IPS-18c (cell line): Measurements from ENCODE around the gene SENP6.

Experiments used
- H3K4me3 ChIP-seq: 2 replicates; pipeline ENCODE4 v1.7.0; 2013; ENCODE audit warnings: low read depth, mild to moderate bottlenecking, low read length, moderate library complexity; ENCODE audit not compliant: insufficient read depth
- H3K9me3 ChIP-seq: one replicate; pipeline ENCODE4 v1.6.1; 2013; ENCODE audit warnings: mild to moderate bottlenecking, low read length, moderate library complexity; ENCODE audit not compliant: control insufficient read depth, insufficient read depth

The SENP6 gene

DNA sequence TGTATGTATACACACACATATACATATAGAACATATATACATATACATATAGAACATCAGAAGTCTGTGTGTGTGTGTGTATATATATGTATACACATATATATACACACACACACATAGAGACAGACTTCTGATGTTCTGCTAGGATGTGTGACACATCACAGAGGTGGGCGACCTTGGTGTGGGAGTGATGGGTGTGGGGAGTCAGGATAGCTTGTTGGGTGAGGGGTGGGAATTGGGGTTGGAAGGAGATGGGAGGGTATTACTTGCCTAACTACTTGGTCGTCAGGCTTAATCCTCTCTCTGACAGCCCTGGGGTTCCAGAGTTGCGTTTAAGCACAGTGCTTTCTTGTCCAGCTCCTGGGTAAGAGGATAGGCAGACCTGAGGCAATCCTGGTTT, 155.6 kb downstream of the SENP6 start:
- Histone ChIP-seq H3K9me3 (no peaks in the 10 kb centered on the region), H3K4me3 (no peak overlapping the region)

DNA sequence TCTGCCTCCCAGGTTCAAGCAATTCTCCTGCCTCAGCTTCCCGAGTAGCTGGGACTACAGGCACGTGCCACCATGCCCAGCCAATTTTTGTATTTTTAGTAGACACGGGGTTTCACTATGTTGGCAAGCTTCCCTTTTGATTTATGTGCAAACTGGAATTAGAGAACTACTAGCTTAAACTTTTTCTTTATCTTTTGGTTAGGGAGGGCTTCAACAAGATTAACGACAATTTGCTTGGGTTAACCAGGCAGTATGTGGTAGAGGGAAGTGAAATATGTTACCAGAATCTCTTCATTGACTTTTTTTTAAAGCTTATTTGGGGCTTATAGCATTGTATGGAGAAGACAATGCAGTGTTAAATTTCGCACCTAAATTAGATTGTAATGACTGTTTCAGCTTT, 156.4 kb downstream of the SENP6 start:
- no peaks in the 10 kb centered on the region for H3K9me3 ChIP-seq
- no peak overlapping the region for H3K4me3 ChIP-seq

DNA sequence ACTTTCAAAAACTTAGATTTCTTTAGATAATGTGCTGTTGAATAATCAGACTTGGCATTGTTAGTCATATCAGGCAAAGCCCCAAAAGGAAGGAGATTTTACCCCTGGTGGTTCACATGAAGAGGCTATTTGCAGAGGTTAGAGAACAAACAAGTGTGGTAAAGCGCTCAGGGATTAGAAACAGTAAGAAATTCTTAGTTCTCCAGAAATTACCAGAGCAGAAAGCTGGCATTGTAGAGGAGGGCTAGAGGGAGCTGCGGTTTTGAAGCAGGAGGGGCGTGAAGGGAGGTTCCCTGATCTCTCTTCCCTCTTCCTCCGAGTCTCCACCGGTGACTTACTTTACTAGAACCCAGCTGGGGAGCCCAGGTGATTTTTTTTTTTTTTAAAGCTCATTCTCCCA, 157.5 kb downstream of the SENP6 start:
- Histone ChIP-seq H3K4me3 (no peak overlapping the region), H3K9me3 (no peaks in the 10 kb centered on the region)

DNA sequence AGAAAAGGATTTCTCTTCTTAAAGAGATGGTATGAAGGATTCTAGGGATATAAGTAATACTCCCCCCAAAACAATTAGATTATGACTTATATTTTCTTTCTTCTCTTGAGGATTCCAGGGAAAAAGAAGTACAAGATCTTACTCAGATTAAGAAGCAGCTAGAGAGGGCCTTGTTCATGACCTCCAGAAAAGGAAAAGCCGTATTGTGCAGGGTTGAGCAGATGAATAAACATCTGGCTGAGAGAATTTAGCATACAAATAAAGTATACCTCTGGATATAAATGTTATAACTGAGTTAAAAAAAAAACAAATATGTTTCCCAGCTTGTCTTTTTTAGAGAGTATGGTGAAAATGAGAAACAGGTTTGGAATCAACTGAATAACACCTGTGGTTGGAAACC, 158.6 kb downstream of the SENP6 start:
- no peak overlapping the region for H3K4me3 ChIP-seq
- H3K9me3 ChIP-seq, result no peaks in the 10 kb centered on the region

DNA sequence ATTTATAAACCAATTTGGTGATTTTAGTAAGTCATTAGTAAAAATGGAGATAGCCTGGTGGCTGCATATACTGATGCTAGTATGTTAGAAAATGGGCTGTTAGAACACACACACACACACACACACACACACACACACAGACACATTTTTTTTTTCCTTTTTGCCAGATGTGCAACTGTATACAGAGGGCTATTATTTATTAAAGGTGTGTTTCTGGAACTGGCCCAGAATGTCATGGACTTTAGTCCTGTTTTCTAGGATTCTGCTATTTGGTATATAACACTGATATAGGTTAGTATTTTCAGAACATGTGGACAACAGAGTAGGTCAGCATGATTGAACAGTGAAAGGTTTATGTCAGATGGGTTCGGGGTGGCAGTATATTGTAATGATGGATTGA, 159.8 kb downstream of the SENP6 start:
- H3K4me3 ChIP-seq, result no peak overlapping the region
- no peaks in the 10 kb centered on the region for H3K9me3 ChIP-seq

DNA sequence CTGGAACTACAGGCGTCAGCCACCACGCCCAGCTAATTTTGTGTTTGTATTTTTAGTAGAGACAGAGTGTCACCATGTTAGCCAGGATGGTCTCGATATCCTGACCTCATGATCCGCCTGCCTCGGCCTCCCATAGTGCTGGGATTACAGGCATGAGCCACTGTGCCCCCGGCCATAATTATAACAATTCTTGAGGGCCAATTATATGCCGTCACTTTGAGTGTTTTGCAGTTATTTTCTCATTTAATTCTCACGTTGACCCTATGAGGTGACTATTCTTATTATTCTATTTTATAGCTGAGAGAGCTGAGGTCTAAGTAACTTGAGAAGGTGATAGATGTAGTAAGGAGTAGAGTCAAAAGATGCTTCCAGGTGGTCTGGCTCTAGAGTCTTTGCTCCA, 160.4 kb downstream of the SENP6 start:
- Histone ChIP-seq H3K4me3 (no peak overlapping the region), H3K9me3 (no peaks in the 10 kb centered on the region)

DNA sequence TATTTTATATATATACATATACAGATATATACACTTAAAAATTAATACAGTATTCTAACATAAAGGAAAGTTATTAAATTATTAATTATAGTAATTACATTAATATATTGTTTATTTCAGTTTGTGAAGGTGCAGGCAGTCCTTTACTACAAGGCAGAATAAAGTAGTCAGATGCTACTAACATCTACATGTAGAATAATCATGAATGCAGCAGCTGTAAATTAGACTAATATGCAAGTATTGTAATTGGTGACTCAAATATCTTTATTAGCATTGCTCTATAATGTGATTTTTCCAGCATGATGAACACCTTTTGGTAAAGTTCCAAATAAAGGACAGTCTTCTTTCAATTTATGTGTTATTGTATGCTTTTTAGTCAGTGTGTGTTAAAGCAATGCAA, 164.7 kb downstream of the SENP6 start:
- H3K9me3 ChIP-seq, result no peaks in the 10 kb centered on the region
- H3K4me3 ChIP-seq, result no peak overlapping the region
